Measurements from ENCODE around the gene CBLB. TPM values are rescaled to one million over a fixed set of nuclear protein-coding genes. Genes with fewer than 3 reads are reported as not detected.

The CBLB gene
- total and polyA plus RNA-seq, 4 donors: 3.1 to 22.8 (median 9.8) TPM

- no peaks in the 10 kb centered on the region for H3K9me3 ChIP-seq (ENCODE audit: control insufficient read depth in 4 of 4, low read length in 3 of 4)
- no peak for DNase-seq (ENCODE audit: low spot score)
- H3K36me3 ChIP-seq (ENCODE audit: control insufficient read depth in 4 of 4, insufficient read depth in 3 of 4, low read depth in 1 of 4, low read length in 3 of 4): no peaks in the 10 kb centered on the region
- 63% methylated on average over 3 of the region's 3 CpGs for WGBS
- H3K9ac ChIP-seq (ENCODE audit: low read depth in 1 of 2, low read length in 2 of 2): no peak overlapping the region
- no peak overlapping the region for H3K4me3 ChIP-seq (ENCODE audit: low read depth in 1 of 3, low read length in 3 of 3)
- H3K27me3 ChIP-seq (ENCODE audit: control insufficient read depth in 4 of 4, insufficient read depth in 4 of 4, low read length in 3 of 4): no peaks in the 10 kb centered on the region
- no peak overlapping the region for H3K27ac ChIP-seq (ENCODE audit: low read depth in 1 of 2, low read length in 2 of 2)
- TF ChIP-seq, protein P1, sequence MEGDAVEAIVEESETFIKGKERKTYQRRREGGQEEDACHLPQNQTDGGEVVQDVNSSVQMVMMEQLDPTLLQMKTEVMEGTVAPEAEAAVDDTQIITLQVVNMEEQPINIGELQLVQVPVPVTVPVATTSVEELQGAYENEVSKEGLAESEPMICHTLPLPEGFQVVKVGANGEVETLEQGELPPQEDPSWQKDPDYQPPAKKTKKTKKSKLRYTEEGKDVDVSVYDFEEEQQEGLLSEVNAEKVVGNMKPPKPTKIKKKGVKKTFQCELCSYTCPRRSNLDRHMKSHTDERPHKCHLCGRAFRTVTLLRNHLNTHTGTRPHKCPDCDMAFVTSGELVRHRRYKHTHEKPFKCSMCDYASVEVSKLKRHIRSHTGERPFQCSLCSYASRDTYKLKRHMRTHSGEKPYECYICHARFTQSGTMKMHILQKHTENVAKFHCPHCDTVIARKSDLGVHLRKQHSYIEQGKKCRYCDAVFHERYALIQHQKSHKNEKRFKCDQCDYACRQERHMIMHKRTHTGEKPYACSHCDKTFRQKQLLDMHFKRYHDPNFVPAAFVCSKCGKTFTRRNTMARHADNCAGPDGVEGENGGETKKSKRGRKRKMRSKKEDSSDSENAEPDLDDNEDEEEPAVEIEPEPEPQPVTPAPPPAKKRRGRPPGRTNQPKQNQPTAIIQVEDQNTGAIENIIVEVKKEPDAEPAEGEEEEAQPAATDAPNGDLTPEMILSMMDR (IDR thresholded peaks at IDR 0.05; ENCODE audit: low read depth, low read length, missing input control): no peak
- TF ChIP-seq, protein P2, sequence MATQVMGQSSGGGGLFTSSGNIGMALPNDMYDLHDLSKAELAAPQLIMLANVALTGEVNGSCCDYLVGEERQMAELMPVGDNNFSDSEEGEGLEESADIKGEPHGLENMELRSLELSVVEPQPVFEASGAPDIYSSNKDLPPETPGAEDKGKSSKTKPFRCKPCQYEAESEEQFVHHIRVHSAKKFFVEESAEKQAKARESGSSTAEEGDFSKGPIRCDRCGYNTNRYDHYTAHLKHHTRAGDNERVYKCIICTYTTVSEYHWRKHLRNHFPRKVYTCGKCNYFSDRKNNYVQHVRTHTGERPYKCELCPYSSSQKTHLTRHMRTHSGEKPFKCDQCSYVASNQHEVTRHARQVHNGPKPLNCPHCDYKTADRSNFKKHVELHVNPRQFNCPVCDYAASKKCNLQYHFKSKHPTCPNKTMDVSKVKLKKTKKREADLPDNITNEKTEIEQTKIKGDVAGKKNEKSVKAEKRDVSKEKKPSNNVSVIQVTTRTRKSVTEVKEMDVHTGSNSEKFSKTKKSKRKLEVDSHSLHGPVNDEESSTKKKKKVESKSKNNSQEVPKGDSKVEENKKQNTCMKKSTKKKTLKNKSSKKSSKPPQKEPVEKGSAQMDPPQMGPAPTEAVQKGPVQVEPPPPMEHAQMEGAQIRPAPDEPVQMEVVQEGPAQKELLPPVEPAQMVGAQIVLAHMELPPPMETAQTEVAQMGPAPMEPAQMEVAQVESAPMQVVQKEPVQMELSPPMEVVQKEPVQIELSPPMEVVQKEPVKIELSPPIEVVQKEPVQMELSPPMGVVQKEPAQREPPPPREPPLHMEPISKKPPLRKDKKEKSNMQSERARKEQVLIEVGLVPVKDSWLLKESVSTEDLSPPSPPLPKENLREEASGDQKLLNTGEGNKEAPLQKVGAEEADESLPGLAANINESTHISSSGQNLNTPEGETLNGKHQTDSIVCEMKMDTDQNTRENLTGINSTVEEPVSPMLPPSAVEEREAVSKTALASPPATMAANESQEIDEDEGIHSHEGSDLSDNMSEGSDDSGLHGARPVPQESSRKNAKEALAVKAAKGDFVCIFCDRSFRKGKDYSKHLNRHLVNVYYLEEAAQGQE (IDR thresholded peaks at IDR 0.05): no peak
- H3K4me1 ChIP-seq (ENCODE audit: control insufficient read depth in 4 of 4, insufficient read depth in 4 of 4, low read length in 3 of 4): no peaks in the 10 kb centered on the region
These were observed 93.4 kb downstream of the CBLB start for GRCh38 chr3:105775368-105775767.

GRCh38 chr3:105774444-105775180, 94.2 kb downstream of the CBLB start:
- WGBS: 76% methylated on average over 1 of the region's 1 CpG
- DNase-seq (ENCODE audit: low spot score): no peak
- no peak overlapping the region for H3K27ac ChIP-seq (ENCODE audit: low read depth in 1 of 2, low read length in 2 of 2)
- no peaks in the 10 kb centered on the region for H3K27me3 ChIP-seq (ENCODE audit: control insufficient read depth in 4 of 4, insufficient read depth in 4 of 4, low read length in 3 of 4)
- H3K9ac ChIP-seq (ENCODE audit: low read depth in 1 of 2, low read length in 2 of 2): no peak overlapping the region
- H3K4me3 ChIP-seq (ENCODE audit: low read depth in 1 of 3, low read length in 3 of 3): no peak overlapping the region
- H3K36me3 ChIP-seq (ENCODE audit: control insufficient read depth in 4 of 4, insufficient read depth in 3 of 4, low read depth in 1 of 4, low read length in 3 of 4): no peaks in the 10 kb centered on the region
- TF ChIP-seq EGR1 (IDR thresholded peaks at IDR 0.05; ENCODE audit: low read depth in 2 of 2) (no peak), RXRA (IDR thresholded peaks at IDR 0.05) (no peak), MAX (IDR thresholded peaks at IDR 0.05) (no peak), HNF4A (conservative IDR thresholded peaks at IDR 0.05) (no peak), GABPA (IDR thresholded peaks at IDR 0.05 in 1 of 2, conservative IDR thresholded peaks at IDR 0.05 in 1 of 2) (no peak), FOXA2 (IDR thresholded peaks at IDR 0.05) (no peak), NR2F2 (IDR thresholded peaks at IDR 0.05) (no peak), HNF4G (IDR thresholded peaks at IDR 0.05) (no peak), YY1 (IDR thresholded peaks at IDR 0.05) (no peak), TAF1 (conservative IDR thresholded peaks at IDR 0.05) (no peak), ATF3 (IDR thresholded peaks at IDR 0.05) (no peak), JUND (IDR thresholded peaks at IDR 0.05) (no peak), SP1 (IDR thresholded peaks at IDR 0.05) (no peak), FOXA1 (IDR thresholded peaks at IDR 0.05) (no peak), RAD21 (IDR thresholded peaks at IDR 0.05) (no peak)
- TF ChIP-seq, protein P1 (IDR thresholded peaks at IDR 0.05; ENCODE audit: low read depth, low read length, missing input control): no peak
- TF ChIP-seq, protein P3, sequence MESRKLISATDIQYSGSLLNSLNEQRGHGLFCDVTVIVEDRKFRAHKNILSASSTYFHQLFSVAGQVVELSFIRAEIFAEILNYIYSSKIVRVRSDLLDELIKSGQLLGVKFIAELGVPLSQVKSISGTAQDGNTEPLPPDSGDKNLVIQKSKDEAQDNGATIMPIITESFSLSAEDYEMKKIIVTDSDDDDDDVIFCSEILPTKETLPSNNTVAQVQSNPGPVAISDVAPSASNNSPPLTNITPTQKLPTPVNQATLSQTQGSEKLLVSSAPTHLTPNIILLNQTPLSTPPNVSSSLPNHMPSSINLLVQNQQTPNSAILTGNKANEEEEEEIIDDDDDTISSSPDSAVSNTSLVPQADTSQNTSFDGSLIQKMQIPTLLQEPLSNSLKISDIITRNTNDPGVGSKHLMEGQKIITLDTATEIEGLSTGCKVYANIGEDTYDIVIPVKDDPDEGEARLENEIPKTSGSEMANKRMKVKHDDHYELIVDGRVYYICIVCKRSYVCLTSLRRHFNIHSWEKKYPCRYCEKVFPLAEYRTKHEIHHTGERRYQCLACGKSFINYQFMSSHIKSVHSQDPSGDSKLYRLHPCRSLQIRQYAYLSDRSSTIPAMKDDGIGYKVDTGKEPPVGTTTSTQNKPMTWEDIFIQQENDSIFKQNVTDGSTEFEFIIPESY (IDR thresholded peaks at IDR 0.05): no peak
- TF ChIP-seq, protein P2 (IDR thresholded peaks at IDR 0.05): no peak
- H3K9me3 ChIP-seq (ENCODE audit: control insufficient read depth in 4 of 4, low read length in 3 of 4): no peaks in the 10 kb centered on the region
- no peaks in the 10 kb centered on the region for H3K4me1 ChIP-seq (ENCODE audit: control insufficient read depth in 4 of 4, insufficient read depth in 4 of 4, low read length in 3 of 4)
